ENCODE data around the gene MYMK. TPM values are rescaled to one million over a fixed set of nuclear protein-coding genes. Genes with fewer than 3 reads are reported as not detected.

Gene MYMK
- total and polyA plus RNA-seq, 2 of the 8 experiments (the other 6 are each of a cell fraction or from before 2014, with no cell fraction given), result not detected

- TF ChIP-seq, protein P1, sequence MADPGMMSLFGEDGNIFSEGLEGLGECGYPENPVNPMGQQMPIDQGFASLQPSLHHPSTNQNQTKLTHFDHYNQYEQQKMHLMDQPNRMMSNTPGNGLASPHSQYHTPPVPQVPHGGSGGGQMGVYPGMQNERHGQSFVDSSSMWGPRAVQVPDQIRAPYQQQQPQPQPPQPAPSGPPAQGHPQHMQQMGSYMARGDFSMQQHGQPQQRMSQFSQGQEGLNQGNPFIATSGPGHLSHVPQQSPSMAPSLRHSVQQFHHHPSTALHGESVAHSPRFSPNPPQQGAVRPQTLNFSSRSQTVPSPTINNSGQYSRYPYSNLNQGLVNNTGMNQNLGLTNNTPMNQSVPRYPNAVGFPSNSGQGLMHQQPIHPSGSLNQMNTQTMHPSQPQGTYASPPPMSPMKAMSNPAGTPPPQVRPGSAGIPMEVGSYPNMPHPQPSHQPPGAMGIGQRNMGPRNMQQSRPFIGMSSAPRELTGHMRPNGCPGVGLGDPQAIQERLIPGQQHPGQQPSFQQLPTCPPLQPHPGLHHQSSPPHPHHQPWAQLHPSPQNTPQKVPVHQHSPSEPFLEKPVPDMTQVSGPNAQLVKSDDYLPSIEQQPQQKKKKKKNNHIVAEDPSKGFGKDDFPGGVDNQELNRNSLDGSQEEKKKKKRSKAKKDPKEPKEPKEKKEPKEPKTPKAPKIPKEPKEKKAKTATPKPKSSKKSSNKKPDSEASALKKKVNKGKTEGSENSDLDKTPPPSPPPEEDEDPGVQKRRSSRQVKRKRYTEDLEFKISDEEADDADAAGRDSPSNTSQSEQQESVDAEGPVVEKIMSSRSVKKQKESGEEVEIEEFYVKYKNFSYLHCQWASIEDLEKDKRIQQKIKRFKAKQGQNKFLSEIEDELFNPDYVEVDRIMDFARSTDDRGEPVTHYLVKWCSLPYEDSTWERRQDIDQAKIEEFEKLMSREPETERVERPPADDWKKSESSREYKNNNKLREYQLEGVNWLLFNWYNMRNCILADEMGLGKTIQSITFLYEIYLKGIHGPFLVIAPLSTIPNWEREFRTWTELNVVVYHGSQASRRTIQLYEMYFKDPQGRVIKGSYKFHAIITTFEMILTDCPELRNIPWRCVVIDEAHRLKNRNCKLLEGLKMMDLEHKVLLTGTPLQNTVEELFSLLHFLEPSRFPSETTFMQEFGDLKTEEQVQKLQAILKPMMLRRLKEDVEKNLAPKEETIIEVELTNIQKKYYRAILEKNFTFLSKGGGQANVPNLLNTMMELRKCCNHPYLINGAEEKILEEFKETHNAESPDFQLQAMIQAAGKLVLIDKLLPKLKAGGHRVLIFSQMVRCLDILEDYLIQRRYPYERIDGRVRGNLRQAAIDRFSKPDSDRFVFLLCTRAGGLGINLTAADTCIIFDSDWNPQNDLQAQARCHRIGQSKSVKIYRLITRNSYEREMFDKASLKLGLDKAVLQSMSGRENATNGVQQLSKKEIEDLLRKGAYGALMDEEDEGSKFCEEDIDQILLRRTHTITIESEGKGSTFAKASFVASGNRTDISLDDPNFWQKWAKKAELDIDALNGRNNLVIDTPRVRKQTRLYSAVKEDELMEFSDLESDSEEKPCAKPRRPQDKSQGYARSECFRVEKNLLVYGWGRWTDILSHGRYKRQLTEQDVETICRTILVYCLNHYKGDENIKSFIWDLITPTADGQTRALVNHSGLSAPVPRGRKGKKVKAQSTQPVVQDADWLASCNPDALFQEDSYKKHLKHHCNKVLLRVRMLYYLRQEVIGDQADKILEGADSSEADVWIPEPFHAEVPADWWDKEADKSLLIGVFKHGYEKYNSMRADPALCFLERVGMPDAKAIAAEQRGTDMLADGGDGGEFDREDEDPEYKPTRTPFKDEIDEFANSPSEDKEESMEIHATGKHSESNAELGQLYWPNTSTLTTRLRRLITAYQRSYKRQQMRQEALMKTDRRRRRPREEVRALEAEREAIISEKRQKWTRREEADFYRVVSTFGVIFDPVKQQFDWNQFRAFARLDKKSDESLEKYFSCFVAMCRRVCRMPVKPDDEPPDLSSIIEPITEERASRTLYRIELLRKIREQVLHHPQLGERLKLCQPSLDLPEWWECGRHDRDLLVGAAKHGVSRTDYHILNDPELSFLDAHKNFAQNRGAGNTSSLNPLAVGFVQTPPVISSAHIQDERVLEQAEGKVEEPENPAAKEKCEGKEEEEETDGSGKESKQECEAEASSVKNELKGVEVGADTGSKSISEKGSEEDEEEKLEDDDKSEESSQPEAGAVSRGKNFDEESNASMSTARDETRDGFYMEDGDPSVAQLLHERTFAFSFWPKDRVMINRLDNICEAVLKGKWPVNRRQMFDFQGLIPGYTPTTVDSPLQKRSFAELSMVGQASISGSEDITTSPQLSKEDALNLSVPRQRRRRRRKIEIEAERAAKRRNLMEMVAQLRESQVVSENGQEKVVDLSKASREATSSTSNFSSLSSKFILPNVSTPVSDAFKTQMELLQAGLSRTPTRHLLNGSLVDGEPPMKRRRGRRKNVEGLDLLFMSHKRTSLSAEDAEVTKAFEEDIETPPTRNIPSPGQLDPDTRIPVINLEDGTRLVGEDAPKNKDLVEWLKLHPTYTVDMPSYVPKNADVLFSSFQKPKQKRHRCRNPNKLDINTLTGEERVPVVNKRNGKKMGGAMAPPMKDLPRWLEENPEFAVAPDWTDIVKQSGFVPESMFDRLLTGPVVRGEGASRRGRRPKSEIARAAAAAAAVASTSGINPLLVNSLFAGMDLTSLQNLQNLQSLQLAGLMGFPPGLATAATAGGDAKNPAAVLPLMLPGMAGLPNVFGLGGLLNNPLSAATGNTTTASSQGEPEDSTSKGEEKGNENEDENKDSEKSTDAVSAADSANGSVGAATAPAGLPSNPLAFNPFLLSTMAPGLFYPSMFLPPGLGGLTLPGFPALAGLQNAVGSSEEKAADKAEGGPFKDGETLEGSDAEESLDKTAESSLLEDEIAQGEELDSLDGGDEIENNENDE (IDR thresholded peaks at IDR 0.05; ENCODE audit: insufficient replicate concordance, low read length), result no peak
- TF ChIP-seq KDM1A (IDR thresholded peaks at IDR 0.05; ENCODE audit: borderline replicate concordance, low read length) (no peak), SP1 (IDR thresholded peaks at IDR 0.05; ENCODE audit: low read depth, low read length) (no peak), RAD21 (IDR thresholded peaks at IDR 0.05 in 1 of 2, conservative IDR thresholded peaks at IDR 0.05 in 1 of 2; ENCODE audit: low read depth in 2 of 2, low read length in 2 of 2) (no peak), CBX8 (IDR thresholded peaks at IDR 0.05; ENCODE audit: borderline replicate concordance, low read depth, low read length) (no peak), HDAC2 (IDR thresholded peaks at IDR 0.05; ENCODE audit: borderline replicate concordance in 1 of 2, low read depth in 2 of 2, low read length in 2 of 2) (no peak), GTF2F1 (IDR thresholded peaks at IDR 0.05; ENCODE audit: borderline replicate concordance, low read depth, low read length) (no peak)
- TF ChIP-seq, protein P2, sequence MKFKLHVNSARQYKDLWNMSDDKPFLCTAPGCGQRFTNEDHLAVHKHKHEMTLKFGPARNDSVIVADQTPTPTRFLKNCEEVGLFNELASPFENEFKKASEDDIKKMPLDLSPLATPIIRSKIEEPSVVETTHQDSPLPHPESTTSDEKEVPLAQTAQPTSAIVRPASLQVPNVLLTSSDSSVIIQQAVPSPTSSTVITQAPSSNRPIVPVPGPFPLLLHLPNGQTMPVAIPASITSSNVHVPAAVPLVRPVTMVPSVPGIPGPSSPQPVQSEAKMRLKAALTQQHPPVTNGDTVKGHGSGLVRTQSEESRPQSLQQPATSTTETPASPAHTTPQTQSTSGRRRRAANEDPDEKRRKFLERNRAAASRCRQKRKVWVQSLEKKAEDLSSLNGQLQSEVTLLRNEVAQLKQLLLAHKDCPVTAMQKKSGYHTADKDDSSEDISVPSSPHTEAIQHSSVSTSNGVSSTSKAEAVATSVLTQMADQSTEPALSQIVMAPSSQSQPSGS (IDR thresholded peaks at IDR 0.05; ENCODE audit: low read length), result no peak
Observed at GRCh38 chr9:133535306-133535877, 10.6 kb upstream of the MYMK start (continued).
